GM18498 (cell line): ENCODE measurements around the gene FOXP1.

Source experiments
- ATAC-seq: cut with Tn5 transposase; IDR thresholded peaks from one replicate; pipeline ENCODE4 v1.9.1; 2021; ENCODE audit warnings: mild to moderate bottlenecking, moderate library complexity; ENCODE audit not compliant: unreplicated experiment

FOXP1 gene

GRCh38 chr3:71072986-71073385 is 510.5 kb downstream of the FOXP1 start:
- no peak for ATAC-seq

GRCh38 chr3:71072287-71072686 is 511.2 kb downstream of the FOXP1 start:
- no peak for ATAC-seq

GRCh38 chr3:71070497-71071463 is 512.7 kb downstream of the FOXP1 start:
- ATAC-seq: no peak

- peak; percentile 44 for ATAC-seq
These were observed 513.7 kb downstream of the FOXP1 start for GRCh38 chr3:71069797-71070196.

GRCh38 chr3:71067977-71068654 is 515.4 kb downstream of the FOXP1 start:
- ATAC-seq: no peak

- ATAC-seq: no peak
These were observed 516.7 kb downstream of the FOXP1 start for GRCh38 chr3:71066849-71067261.

GRCh38 chr3:71066356-71066755 is 517.2 kb downstream of the FOXP1 start:
- ATAC-seq: no peak

- ATAC-seq: no peak
These were observed 517.8 kb downstream of the FOXP1 start for GRCh38 chr3:71065764-71066013.

- peak; percentile 28 for ATAC-seq
These were observed 518.4 kb downstream of the FOXP1 start for GRCh38 chr3:71064956-71065763.

GRCh38 chr3:71064291-71064955 is 519.1 kb downstream of the FOXP1 start:
- peak; percentile 52 for ATAC-seq

- ATAC-seq: no peak
These were observed 519.7 kb downstream of the FOXP1 start for GRCh38 chr3:71063773-71064290.

- ATAC-seq: peak; percentile 44
These were observed 520.4 kb downstream of the FOXP1 start for GRCh38 chr3:71062952-71063772.

GRCh38 chr3:71062037-71062932 is 521.2 kb downstream of the FOXP1 start:
- no peak for ATAC-seq

- no peak for ATAC-seq
These were observed 521.9 kb downstream of the FOXP1 start for GRCh38 chr3:71061581-71061980.

- ATAC-seq: no peak
These were observed 522.5 kb downstream of the FOXP1 start for GRCh38 chr3:71061037-71061436.

- ATAC-seq: no peak
These were observed 523.0 kb downstream of the FOXP1 start for GRCh38 chr3:71060536-71060935.

GRCh38 chr3:71057526-71057894 is 526.0 kb downstream of the FOXP1 start:
- ATAC-seq: no peak

GRCh38 chr3:71056327-71056726 is 527.2 kb downstream of the FOXP1 start:
- ATAC-seq: no peak
